ENCODE measurements around the gene HS6ST3. TPM values are rescaled to one million over a fixed set of nuclear protein-coding genes. Genes with fewer than 3 reads are reported as not detected.

The HS6ST3 gene
- total RNA-seq, 1 donor, result not detected

DNA sequence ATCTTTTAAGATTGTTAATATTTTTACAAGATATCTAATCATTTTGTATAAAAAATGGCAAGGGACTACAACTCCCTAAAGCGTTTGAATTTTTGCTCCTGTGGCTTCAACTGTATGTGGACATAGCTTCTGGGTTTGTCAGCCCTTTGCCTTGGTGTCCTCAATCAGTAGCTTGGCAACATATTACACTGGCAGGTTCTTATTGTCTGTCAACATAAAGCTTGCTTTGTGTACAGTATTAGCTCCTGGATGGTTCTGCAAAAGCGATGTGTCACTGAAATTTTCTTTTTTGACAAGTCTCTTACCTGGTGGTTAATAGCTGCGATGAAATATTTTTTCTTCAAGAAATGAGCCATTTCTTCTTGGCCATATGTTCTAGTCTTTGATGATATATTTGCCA, 190.0 kb downstream of the HS6ST3 start:
- no peak overlapping the region for H3K4me3 ChIP-seq (ENCODE audit: low read depth, low read length)
- DNase-seq (ENCODE audit: low read depth), result no peak
- TF ChIP-seq, protein P1, sequence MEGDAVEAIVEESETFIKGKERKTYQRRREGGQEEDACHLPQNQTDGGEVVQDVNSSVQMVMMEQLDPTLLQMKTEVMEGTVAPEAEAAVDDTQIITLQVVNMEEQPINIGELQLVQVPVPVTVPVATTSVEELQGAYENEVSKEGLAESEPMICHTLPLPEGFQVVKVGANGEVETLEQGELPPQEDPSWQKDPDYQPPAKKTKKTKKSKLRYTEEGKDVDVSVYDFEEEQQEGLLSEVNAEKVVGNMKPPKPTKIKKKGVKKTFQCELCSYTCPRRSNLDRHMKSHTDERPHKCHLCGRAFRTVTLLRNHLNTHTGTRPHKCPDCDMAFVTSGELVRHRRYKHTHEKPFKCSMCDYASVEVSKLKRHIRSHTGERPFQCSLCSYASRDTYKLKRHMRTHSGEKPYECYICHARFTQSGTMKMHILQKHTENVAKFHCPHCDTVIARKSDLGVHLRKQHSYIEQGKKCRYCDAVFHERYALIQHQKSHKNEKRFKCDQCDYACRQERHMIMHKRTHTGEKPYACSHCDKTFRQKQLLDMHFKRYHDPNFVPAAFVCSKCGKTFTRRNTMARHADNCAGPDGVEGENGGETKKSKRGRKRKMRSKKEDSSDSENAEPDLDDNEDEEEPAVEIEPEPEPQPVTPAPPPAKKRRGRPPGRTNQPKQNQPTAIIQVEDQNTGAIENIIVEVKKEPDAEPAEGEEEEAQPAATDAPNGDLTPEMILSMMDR (IDR thresholded peaks at IDR 0.05; ENCODE audit: insufficient read depth, low read depth, low read length), result no peak

DNA sequence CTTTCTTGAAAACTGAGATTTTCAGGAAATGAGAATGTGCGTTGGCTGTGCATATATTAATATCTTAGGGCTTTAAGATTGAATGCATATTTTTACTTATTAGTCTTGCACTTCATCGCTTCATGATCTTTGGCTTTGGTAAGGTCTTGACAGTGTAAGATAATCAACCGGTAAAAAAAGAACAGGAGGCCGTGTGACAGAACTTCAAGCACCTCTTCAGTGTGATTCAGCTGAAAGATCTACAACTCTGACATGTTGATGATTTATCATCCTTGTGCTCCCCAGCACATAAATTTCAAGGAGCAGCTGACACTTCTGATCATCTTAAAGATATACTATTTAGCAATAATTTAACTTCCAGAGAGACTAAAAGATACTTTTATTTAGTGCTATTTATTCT, 195.1 kb downstream of the HS6ST3 start:
- no peak overlapping the region for H3K4me3 ChIP-seq (ENCODE audit: low read depth, low read length)
- TF ChIP-seq, protein P1 (IDR thresholded peaks at IDR 0.05; ENCODE audit: insufficient read depth, low read depth, low read length), result no peak
- DNase-seq (ENCODE audit: low read depth), result no peak

DNA sequence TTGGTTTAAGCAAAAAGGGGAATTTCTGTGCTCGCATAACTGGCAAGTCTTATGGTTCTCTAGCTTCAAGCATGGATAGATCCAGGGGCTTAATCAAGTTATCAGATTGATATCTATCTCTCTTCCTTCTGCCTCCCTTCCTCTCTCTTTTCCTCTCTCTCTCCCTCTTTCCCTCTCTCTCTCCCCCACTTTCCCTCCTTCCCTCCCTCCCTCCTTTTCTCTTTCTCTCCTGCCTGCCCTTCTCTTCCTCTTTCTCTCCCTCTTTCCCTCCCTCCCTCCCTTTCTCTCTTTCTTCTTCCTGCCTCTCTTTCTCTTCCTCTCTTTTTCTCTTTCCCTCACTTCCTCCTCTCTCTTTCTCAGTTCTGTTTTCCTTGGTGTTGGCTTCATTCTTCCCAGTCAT, 195.8 kb downstream of the HS6ST3 start:
- TF ChIP-seq, protein P1 (IDR thresholded peaks at IDR 0.05; ENCODE audit: insufficient read depth, low read depth, low read length), result no peak
- DNase-seq (ENCODE audit: low read depth), result no peak
- H3K4me3 ChIP-seq (ENCODE audit: low read depth, low read length), result no peak overlapping the region

DNA sequence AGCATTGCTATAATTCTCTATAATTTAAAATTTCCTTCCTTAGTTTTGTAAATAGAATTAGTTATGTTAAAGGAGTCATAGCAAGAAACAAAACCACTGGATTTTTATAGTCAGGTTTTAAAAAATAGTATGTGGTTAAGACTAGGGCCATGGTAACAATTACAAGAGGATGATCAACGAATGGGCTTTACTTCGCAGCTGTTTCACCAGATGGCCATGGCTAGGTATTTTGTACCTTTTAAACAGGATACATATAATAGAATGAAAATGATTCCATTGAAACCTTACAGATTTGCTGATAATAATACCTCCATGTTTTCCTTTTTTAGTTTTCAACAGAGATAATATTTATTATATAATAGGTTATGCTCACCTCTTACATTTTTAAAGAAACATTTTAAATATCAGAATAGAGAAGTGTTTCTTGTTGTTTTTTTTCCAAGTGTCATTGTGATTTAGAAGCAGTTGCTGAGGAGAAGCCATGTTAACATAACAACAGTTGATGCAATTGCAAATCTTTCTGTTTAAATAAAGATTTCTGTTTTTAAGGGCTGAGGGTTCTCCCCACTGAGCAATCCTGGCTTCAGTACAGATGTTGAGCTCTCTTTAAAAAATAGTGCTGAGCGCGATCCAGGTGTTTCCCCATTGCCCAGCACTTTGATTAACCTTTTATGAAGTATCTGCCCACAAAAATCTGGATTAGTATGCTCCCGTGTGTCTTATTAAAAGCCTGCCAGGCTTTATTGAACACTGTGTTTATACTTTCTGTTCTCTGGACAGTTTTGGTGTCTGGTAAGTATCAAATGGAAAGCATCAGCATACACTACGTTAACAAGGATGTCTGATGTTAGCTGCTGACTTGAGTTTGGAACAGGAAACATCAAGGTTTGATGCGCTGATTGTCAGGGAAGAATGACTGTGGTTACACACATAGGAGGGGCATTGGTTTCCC, 205.3 kb downstream of the HS6ST3 start:
- DNase-seq (ENCODE audit: low read depth), result no peak
- TF ChIP-seq, protein P1 (IDR thresholded peaks at IDR 0.05; ENCODE audit: insufficient read depth, low read depth, low read length), result no peak
- no peak overlapping the region for H3K4me3 ChIP-seq (ENCODE audit: low read depth, low read length)

DNA sequence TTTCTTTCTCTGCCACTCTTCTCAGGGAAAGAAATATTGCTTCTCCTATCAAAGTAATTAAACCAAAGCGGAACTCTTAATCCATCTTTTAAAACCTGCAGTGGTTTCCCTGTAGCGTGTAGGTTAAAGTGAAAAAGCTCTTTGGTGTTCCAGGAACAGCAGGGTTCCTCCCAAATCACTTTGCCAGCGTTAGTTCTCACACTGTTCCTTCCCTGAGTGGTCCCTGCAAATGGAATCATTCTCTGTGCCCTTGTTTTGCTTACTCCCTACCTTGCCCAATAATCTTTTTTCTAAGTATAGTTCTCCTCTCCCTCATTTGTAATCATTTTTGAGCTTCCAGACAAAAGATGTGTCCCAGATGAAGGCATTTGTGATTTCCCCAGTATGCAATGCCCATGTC, 207.5 kb downstream of the HS6ST3 start:
- H3K4me3 ChIP-seq (ENCODE audit: low read depth, low read length), result no peak overlapping the region
- no peak for DNase-seq (ENCODE audit: low read depth)
- TF ChIP-seq, protein P1 (IDR thresholded peaks at IDR 0.05; ENCODE audit: insufficient read depth, low read depth, low read length), result no peak

DNA sequence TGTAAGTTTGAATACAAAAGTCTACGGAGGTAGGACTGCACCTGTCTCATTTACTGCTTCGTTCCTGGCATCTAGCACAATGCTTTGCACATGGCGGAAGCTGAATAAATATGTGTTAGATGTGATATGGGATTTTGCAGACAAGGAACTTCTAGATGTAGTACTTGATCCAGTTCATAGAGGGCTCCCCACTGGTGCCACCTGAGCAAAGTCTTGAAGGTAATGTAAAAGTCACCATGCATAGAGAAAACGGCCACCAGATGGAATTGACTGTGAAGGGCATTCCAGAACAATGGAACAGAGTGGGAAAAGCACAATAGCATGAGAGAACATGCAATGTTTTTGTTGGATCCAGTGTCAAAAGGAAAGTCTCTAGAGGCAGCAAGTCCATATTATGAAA, 209.3 kb downstream of the HS6ST3 start:
- TF ChIP-seq, protein P1 (IDR thresholded peaks at IDR 0.05; ENCODE audit: insufficient read depth, low read depth, low read length), result no peak
- DNase-seq (ENCODE audit: low read depth), result no peak

More for the DNA sequence above, 209.3 kb downstream of the HS6ST3 start:
- H3K4me3 ChIP-seq (ENCODE audit: low read depth, low read length), result no peak overlapping the region
